ENCODE data around the gene TTBK2.

DNA sequence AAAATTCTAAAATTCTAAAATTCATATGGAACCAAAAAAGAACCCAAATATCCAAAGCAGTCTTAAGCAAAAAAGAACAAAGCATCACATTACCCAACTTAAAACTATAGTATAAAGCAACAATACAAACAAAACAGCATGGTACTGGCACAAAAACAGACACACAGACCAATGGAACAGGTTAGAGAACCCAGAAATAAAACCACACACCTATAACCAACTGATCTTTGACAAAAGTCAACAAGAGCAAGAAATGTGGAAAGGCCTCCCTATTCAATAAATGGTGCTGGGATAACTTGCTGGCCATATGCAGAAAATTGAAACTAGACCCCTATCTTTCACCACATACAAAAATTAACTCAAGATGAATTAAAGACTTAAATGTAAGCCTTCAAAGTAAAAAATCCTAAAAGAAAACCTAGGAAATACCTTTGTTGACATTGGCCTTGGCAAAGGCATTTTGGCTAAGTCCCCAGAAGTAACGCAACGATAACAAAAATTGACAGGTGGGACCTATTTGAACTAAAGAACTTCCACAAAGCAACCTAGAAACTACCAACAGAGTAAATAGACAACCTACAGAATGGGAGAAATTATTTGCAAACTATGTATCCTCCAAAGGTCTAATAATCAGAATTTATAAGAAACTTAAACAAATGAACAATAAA, 56.9 kb downstream of the TTBK2 start:
- TF ChIP-seq, protein P1, sequence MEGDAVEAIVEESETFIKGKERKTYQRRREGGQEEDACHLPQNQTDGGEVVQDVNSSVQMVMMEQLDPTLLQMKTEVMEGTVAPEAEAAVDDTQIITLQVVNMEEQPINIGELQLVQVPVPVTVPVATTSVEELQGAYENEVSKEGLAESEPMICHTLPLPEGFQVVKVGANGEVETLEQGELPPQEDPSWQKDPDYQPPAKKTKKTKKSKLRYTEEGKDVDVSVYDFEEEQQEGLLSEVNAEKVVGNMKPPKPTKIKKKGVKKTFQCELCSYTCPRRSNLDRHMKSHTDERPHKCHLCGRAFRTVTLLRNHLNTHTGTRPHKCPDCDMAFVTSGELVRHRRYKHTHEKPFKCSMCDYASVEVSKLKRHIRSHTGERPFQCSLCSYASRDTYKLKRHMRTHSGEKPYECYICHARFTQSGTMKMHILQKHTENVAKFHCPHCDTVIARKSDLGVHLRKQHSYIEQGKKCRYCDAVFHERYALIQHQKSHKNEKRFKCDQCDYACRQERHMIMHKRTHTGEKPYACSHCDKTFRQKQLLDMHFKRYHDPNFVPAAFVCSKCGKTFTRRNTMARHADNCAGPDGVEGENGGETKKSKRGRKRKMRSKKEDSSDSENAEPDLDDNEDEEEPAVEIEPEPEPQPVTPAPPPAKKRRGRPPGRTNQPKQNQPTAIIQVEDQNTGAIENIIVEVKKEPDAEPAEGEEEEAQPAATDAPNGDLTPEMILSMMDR (IDR thresholded peaks at IDR 0.05; ENCODE audit: extremely low read depth in 1 of 2, insufficient read depth in 1 of 2, low read depth in 1 of 2, low read length in 2 of 2), result no peak
- TF ChIP-seq, protein P2, sequence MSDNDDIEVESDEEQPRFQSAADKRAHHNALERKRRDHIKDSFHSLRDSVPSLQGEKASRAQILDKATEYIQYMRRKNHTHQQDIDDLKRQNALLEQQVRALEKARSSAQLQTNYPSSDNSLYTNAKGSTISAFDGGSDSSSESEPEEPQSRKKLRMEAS (IDR thresholded peaks at IDR 0.05; ENCODE audit: insufficient read depth, insufficient read length), result no peak
- TF ChIP-seq POLR2A (IDR thresholded peaks at IDR 0.05; ENCODE audit: low read depth, low read length) (no peak), POLR2AphosphoS5 (IDR thresholded peaks at IDR 0.05; ENCODE audit: insufficient read depth, low read depth, low read length) (no peak)
